ENCODE measurements around the gene TMTC1.

- TF ChIP-seq POLR2AphosphoS5 (IDR thresholded peaks at IDR 0.05) (no peak), CTCF (IDR thresholded peaks at IDR 0.05) (no peak)
Measured at GRCh38 chr12:29692237-29692636, 91.5 kb downstream of the TMTC1 start.
